K562 (cell line): ENCODE measurements around the gene VEZF1. TPM values are rescaled to one million over a fixed set of nuclear protein-coding genes. Genes with fewer than 3 reads are reported as not detected.

Experiments
- CBX3 ChIP-seq, 2 experiments: IDR thresholded peaks; 1 replicate in 1 of 2; 2 replicates in 1 of 2; pipeline ENCODE4 v1.6.1; 2012; ENCODE audit warnings: inconsistent platforms in 2 of 2, low read length in 2 of 2, borderline replicate concordance in 1 of 2, control low read depth in 1 of 2
- CEBPG ChIP-seq, 3 experiments: fragments of 200-800 bp in 1 of 3; sonication (Bioruptor generic) in 1 of 3; sonication (generic) in 1 of 3; formaldehyde crosslinking in 1 of 3; IDR thresholded peaks in 2 of 3; conservative IDR thresholded peaks in 1 of 3; 2 replicates each; pipeline versions ENCODE4 v1.6.1 to v1.8.0; 2016 to 2022; ENCODE audit warnings: missing compliant biosample characterization in 2 of 3, missing genetic modification characterization in 2 of 3, mild to moderate bottlenecking in 1 of 3, missing genetic modification reagents in 1 of 3
- CHCHD3 ChIP-seq: fragments of 250-450 bp; sonication (Bioruptor Pico); IDR thresholded peaks from 2 replicates; pipeline ENCODE4 v2.1.2; 2022; ENCODE audit warnings: mild to moderate bottlenecking
- ELF4 ChIP-seq: fragments of 450-650 bp; formaldehyde crosslinking; IDR thresholded peaks from 2 replicates; pipeline ENCODE4 v1.4.0; 2022; ENCODE audit warnings: missing genetic modification characterization
- ETV5 ChIP-seq: sonication (generic); formaldehyde crosslinking; IDR thresholded peaks from 2 replicates; pipeline ENCODE4 v1.4.0; 2020; ENCODE audit warnings: low read depth, mild to moderate bottlenecking, missing genetic modification reagents
- FOXP4 ChIP-seq: sonication (generic); formaldehyde crosslinking; IDR thresholded peaks from 2 replicates; pipeline ENCODE4 v1.8.0; 2022; ENCODE audit warnings: mild to moderate bottlenecking, missing genetic modification reagents, borderline replicate concordance
- HCFC1 ChIP-seq: IDR thresholded peaks from 2 replicates; pipeline ENCODE4 v1.6.1; 2012; ENCODE audit warnings: low read depth, low read length, improper control_type of control experiment
- LARP7 ChIP-seq: fragments of 450-650 bp; IDR thresholded peaks from 2 replicates; pipeline ENCODE4 v1.6.1; 2016
- MED1 ChIP-seq: sonication (generic); formaldehyde crosslinking; IDR thresholded peaks from 2 replicates; pipeline ENCODE4 v1.8.1; 2023; ENCODE audit warnings: missing genetic modification reagents, borderline replicate concordance
- MEF2D ChIP-seq: conservative IDR thresholded peaks from 2 replicates; pipeline ENCODE4 v1.6.1; 2016; ENCODE audit warnings: low read depth, missing genetic modification characterization, missing compliant biosample characterization
- NCOA6 ChIP-seq: fragments of 450-650 bp; IDR thresholded peaks from 2 replicates; pipeline ENCODE4 v1.6.1; 2017; ENCODE audit warnings: mild to moderate bottlenecking
- PKNOX1 ChIP-seq: fragments of 450-650 bp; IDR thresholded peaks from 2 replicates; pipeline ENCODE4 v1.6.1; 2016
- RFX7 ChIP-seq: fragments of 250-450 bp; sonication (Bioruptor Pico); IDR thresholded peaks from 2 replicates; pipeline ENCODE4 v1.5.1; 2021; ENCODE audit warnings: mild to moderate bottlenecking
- SRSF9 ChIP-seq: fragments of 200-400 bp; formaldehyde crosslinking; IDR thresholded peaks from 2 replicates; pipeline ENCODE4 v1.6.1; 2017; ENCODE audit warnings: low read depth, low read length, borderline replicate concordance
- TAF9B ChIP-seq: fragments of 450-650 bp; IDR thresholded peaks from 2 replicates; pipeline ENCODE4 v1.6.1; 2018; ENCODE audit warnings: mild to moderate bottlenecking; ENCODE audit not compliant: partially characterized antibody
- ZNF121 ChIP-seq: sonication (generic); formaldehyde crosslinking; conservative IDR thresholded peaks from 2 replicates; pipeline ENCODE4 v1.8.0; 2022; ENCODE audit warnings: missing genetic modification reagents
- ZNF407 ChIP-seq: fragments of 450-650 bp; IDR thresholded peaks from 2 replicates; pipeline ENCODE4 v1.6.1; 2016; ENCODE audit warnings: low read depth
- ZNF695 ChIP-seq: fragments of 450-650 bp; formaldehyde crosslinking; IDR thresholded peaks from 2 replicates; pipeline ENCODE4 v1.4.0; 2020; ENCODE audit warnings: mild to moderate bottlenecking, moderate library complexity
- polyA plus RNA-seq, 8 experiments: library from polyadenylated mRNA; depleted of rRNA in 4 of 8; stranded (reverse) in 5 of 8; unstranded in 3 of 8; fragments of >200 nt; fragmentation: Nextera tagmentation in 2 of 8; fragmentation: Illumina TruSeq in 1 of 8; extraction: Ambion mirVana in 2 of 8; extraction: Trizol in 1 of 8; gene quantifications; 2 replicates each; pipeline versions ENCODE4 v1.2.1 to v1.2.3, GENCODE V29; 2011 to 2014; ENCODE audit warnings: inconsistent platforms in 1 of 8, missing spikeins in 1 of 8
- total RNA-seq, 7 experiments: library from RNA; depleted of rRNA in 6 of 7; stranded (reverse); fragments of >200 nt in 6 of 7; fragmentation: Illumina TruSeq in 2 of 7; extraction: Trizol in 2 of 7; gene quantifications; 2 replicates each; pipeline versions ENCODE4 v1.2.1 to v1.2.3, GENCODE V29; 2011 to 2021; ENCODE audit warnings: low replicate concordance in 1 of 7

VEZF1 gene
- total and polyA plus RNA-seq, 9 of the 15 experiments (the other 6 are each of a cell fraction or from before 2014, with no cell fraction given): 9.5 to 33.4 (median 22.1) TPM

- no peak for TF ChIP-seq ZNF407
- no peak for TF ChIP-seq ETV5 (CRISPR knock-in tag)
- TF ChIP-seq SRSF9: no peak
- TF ChIP-seq NCOA6: no peak
- TF ChIP-seq TAF9B: no peak
- TF ChIP-seq HCFC1: no peak
- TF ChIP-seq ZNF695: no peak
- 0 out of 2 replicates have a peak, but pooled peaks have one; percentile 47 for TF ChIP-seq CHCHD3
- no peak for TF ChIP-seq RFX7 (CRISPR knock-in tag)
- TF ChIP-seq CBX3 (IDR thresholded peaks at IDR 0.05; ENCODE audit: borderline replicate concordance in 1 of 2, low read length in 2 of 2): no peak
- no peak for TF ChIP-seq MEF2D
- TF ChIP-seq ELF4 (CRISPR knock-in tag): no peak
- no peak; the same call in none of the 2 replicates for TF ChIP-seq LARP7
- TF ChIP-seq ZNF121 (CRISPR knock-in tag): no peak
- no peak for TF ChIP-seq MED1 (CRISPR knock-in tag)
- no peak for TF ChIP-seq FOXP4 (CRISPR knock-in tag)
- TF ChIP-seq PKNOX1: no peak
- TF ChIP-seq CEBPG (CRISPR knock-in tag; IDR thresholded peaks at IDR 0.05): no peak; the same call in 1 of the 2 replicates
- TF ChIP-seq CEBPG (tag; conservative IDR thresholded peaks at IDR 0.05 in 1 of 2, IDR thresholded peaks at IDR 0.05 in 1 of 2): no peak
Measured at GRCh38 chr17:58006560-58006923, 18.5 kb upstream of the VEZF1 start (continued).
